HEK293 (cell line): Measurements from ENCODE around the gene ST8SIA5.

ENCODE experiments used
- CTCF ChIP-seq: fragments of 450-650 bp; formaldehyde crosslinking; IDR thresholded peaks from 2 replicates; pipeline ENCODE4 v1.5.1; 2016; ENCODE audit warnings: missing biosample characterization, missing genetic modification characterization
- ZNF121 ChIP-seq: fragments of 450-650 bp; formaldehyde crosslinking; IDR thresholded peaks from 2 replicates; pipeline ENCODE4 v1.5.1; 2016; ENCODE audit warnings: missing biosample characterization, missing genetic modification characterization
- ZNF558 ChIP-seq: fragments of 450-650 bp; formaldehyde crosslinking; IDR thresholded peaks from 2 replicates; pipeline ENCODE4 v1.5.1; 2016; ENCODE audit warnings: missing biosample characterization, missing genetic modification characterization

GRCh38 chr18:46789088-46789487, 32.2 kb upstream of the ST8SIA5 start:
- no peak for TF ChIP-seq CTCF (tag by site-specific recombination)
- no peak for TF ChIP-seq ZNF121
- TF ChIP-seq ZNF558 (tag by site-specific recombination): no peak
